Measurements from ENCODE around the gene PLEKHG7. TPM values are rescaled to one million over a fixed set of nuclear protein-coding genes. Genes with fewer than 3 reads are reported as not detected.
"Not testable (repeated sequence)": the region's sequence is repeated elsewhere in the genome, so short reads cannot be mapped to it uniquely, and the experiment has no call there.

PLEKHG7 gene
- total RNA-seq, 2 experiments from 2014 or later = not detected

- ChIA-PET CTCF (no interaction called here), POLR2A (no interaction called here)
- intact Hi-C loops (cut with DNase I, micrococcal nuclease) = no loop called here
- Mint-ChIP-seq H3K36me3 (ENCODE audit: low read depth) (no peaks in the 10 kb centered on the region), H3K4me3 (no peak overlapping the region), H3K4me1 (peaks cover 6% of the 10 kb centered on the region), H3K27ac (no peak overlapping the region), H3K9me3 (ENCODE audit: low read depth) (no peaks in the 10 kb centered on the region), H3K27me3 (peaks cover 8% of the 10 kb centered on the region)
- ATAC-seq (no peak), DNase-seq (no peak)
These were observed 30.4 kb downstream of the PLEKHG7 start for GRCh38 chr12:92733181-92733580.

GRCh38 chr12:92733661-92734060, 30.9 kb downstream of the PLEKHG7 start:
- POLR2A ChIA-PET = no interaction called here
- peaks cover 8% of the 10 kb centered on the region for H3K27me3 Mint-ChIP-seq
- CTCF ChIA-PET = no interaction called here

GRCh38 chr12:92735131-92735721, 32.4 kb downstream of the PLEKHG7 start:
- Mint-ChIP-seq H3K9me3 (ENCODE audit: low read depth) (no peaks in the 10 kb centered on the region), H3K27ac (no peak overlapping the region), H3K27me3 (peaks cover 8% of the 10 kb centered on the region), H3K36me3 (ENCODE audit: low read depth) (no peaks in the 10 kb centered on the region), H3K4me3 (no peak overlapping the region), H3K4me1 (peaks cover 6% of the 10 kb centered on the region)
- CTCF ChIA-PET = no interaction called here
- ATAC-seq = peak; percentile 64
- POLR2A ChIA-PET = no interaction called here
- intact Hi-C loops (cut with DNase I, micrococcal nuclease) = no loop called here
- DNase-seq = peak; percentile 18

More at GRCh38 chr12:92733661-92734060, 30.9 kb downstream of the PLEKHG7 start:
- Mint-ChIP-seq H3K4me3 (no peak overlapping the region), H3K27ac (no peak overlapping the region), H3K4me1 (peaks cover 6% of the 10 kb centered on the region), H3K36me3 (ENCODE audit: low read depth) (no peaks in the 10 kb centered on the region), H3K9me3 (ENCODE audit: low read depth) (no peaks in the 10 kb centered on the region)
- DNase-seq (no peak), ATAC-seq (no peak)
- intact Hi-C loops (cut with DNase I, micrococcal nuclease) = no loop called here

- intact Hi-C loops (cut with DNase I, micrococcal nuclease) = no loop called here
- no peak overlapping the region for H3K27ac Mint-ChIP-seq
These were observed 33.8 kb downstream of the PLEKHG7 start for GRCh38 chr12:92736605-92737004.

GRCh38 chr12:92737855-92738850, 35.4 kb downstream of the PLEKHG7 start:
- Mint-ChIP-seq H3K27ac (no peak overlapping the region), H3K36me3 (ENCODE audit: low read depth) (no peaks in the 10 kb centered on the region), H3K27me3 (peaks cover 8% of the 10 kb centered on the region), H3K4me3 (no peak overlapping the region), H3K4me1 (peaks cover 6% of the 10 kb centered on the region), H3K9me3 (ENCODE audit: low read depth) (no peaks in the 10 kb centered on the region)
- ChIA-PET CTCF (interaction anchor here (0.6 kb wide), 1 partner anchor 1094 kb away, joined by 4 read pairs; no protein-coding TSS in a partner anchor), POLR2A (no interaction called here)
- intact Hi-C loops (cut with DNase I, micrococcal nuclease) = no loop called here
- ATAC-seq (no peak), DNase-seq (no peak)

More at GRCh38 chr12:92736605-92737004, 33.8 kb downstream of the PLEKHG7 start:
- Mint-ChIP-seq H3K36me3 (ENCODE audit: low read depth) (no peaks in the 10 kb centered on the region), H3K9me3 (ENCODE audit: low read depth) (no peaks in the 10 kb centered on the region), H3K4me1 (peaks cover 6% of the 10 kb centered on the region), H3K27me3 (peaks cover 8% of the 10 kb centered on the region), H3K4me3 (no peak overlapping the region)
- ATAC-seq = no peak
- ChIA-PET POLR2A (no interaction called here), CTCF (no interaction called here)
- no peak for DNase-seq

- CTCF ChIA-PET = interaction anchor here (0.6 kb wide), 2 partner anchors 1093 to 1357 kb away, joined by 3 to 4 read pairs; no protein-coding TSS in a partner anchor
- peaks cover 6% of the 10 kb centered on the region for H3K4me1 Mint-ChIP-seq
- peaks cover 8% of the 10 kb centered on the region for H3K27me3 Mint-ChIP-seq
- ATAC-seq (no peak), DNase-seq (no peak)
- H3K4me3 Mint-ChIP-seq = no peak overlapping the region
- H3K36me3 Mint-ChIP-seq (ENCODE audit: low read depth) = no peaks in the 10 kb centered on the region
- intact Hi-C loops (cut with DNase I, micrococcal nuclease) = no loop called here
- POLR2A ChIA-PET = no interaction called here
- H3K27ac Mint-ChIP-seq = no peak overlapping the region
- no peaks in the 10 kb centered on the region for H3K9me3 Mint-ChIP-seq (ENCODE audit: low read depth)
These were observed 36.3 kb downstream of the PLEKHG7 start for GRCh38 chr12:92739113-92739512.

- Mint-ChIP-seq H3K4me1 (peaks cover 6% of the 10 kb centered on the region), H3K36me3 (ENCODE audit: low read depth) (no peaks in the 10 kb centered on the region), H3K27me3 (peaks cover 3% of the 10 kb centered on the region), H3K4me3 (no peak overlapping the region), H3K27ac (no peak overlapping the region), H3K9me3 (ENCODE audit: low read depth) (no peaks in the 10 kb centered on the region)
- DNase-seq (no peak), ATAC-seq (no peak)
- ChIA-PET CTCF (no interaction called here), POLR2A (no interaction called here)
- intact Hi-C loops (cut with DNase I, micrococcal nuclease) = no loop called here
These were observed 37.6 kb downstream of the PLEKHG7 start for GRCh38 chr12:92740411-92740810.

- DNase-seq (no peak), ATAC-seq (no peak)
- Mint-ChIP-seq H3K27me3 (peaks cover 3% of the 10 kb centered on the region), H3K9me3 (ENCODE audit: low read depth) (no peaks in the 10 kb centered on the region), H3K27ac (no peak overlapping the region), H3K36me3 (ENCODE audit: low read depth) (no peaks in the 10 kb centered on the region), H3K4me1 (peaks cover 5% of the 10 kb centered on the region), H3K4me3 (no peak overlapping the region)
- ChIA-PET POLR2A (no interaction called here), CTCF (interaction anchor here (0.9 to 1.0 kb wide), 2 partner anchors 14 to 18 kb away, joined by 3 to 4 read pairs; no protein-coding TSS in a partner anchor)
- intact Hi-C loops (cut with DNase I, micrococcal nuclease) = no loop called here
These were observed 40.2 kb downstream of the PLEKHG7 start for GRCh38 chr12:92743026-92743425.

GRCh38 chr12:92745856-92746550, 43.2 kb downstream of the PLEKHG7 start:
- ChIA-PET POLR2A (no interaction called here), CTCF (interaction anchor here (0.6 kb wide), 1 partner anchor 582 kb away, joined by 3 read pairs; no protein-coding TSS in a partner anchor)
- DNase-seq (no peak), ATAC-seq (no peak)
- no peak overlapping the region for H3K27ac Mint-ChIP-seq
- peaks cover 5% of the 10 kb centered on the region for H3K4me1 Mint-ChIP-seq
- intact Hi-C loops (cut with DNase I, micrococcal nuclease) = no loop called here
- H3K36me3 Mint-ChIP-seq (ENCODE audit: low read depth) = no peaks in the 10 kb centered on the region
- H3K9me3 Mint-ChIP-seq (ENCODE audit: low read depth) = no peaks in the 10 kb centered on the region
- H3K4me3 Mint-ChIP-seq = no peak overlapping the region
- peaks cover 3% of the 10 kb centered on the region for H3K27me3 Mint-ChIP-seq

- ChIA-PET CTCF (no interaction called here), POLR2A (no interaction called here)
- intact Hi-C loops (cut with DNase I, micrococcal nuclease) = no loop called here
- Mint-ChIP-seq H3K27ac (no peak overlapping the region), H3K36me3 (ENCODE audit: low read depth) (no peaks in the 10 kb centered on the region), H3K4me1 (peaks cover 5% of the 10 kb centered on the region), H3K9me3 (ENCODE audit: low read depth) (no peaks in the 10 kb centered on the region), H3K27me3 (peaks cover 3% of the 10 kb centered on the region), H3K4me3 (no peak overlapping the region)
- DNase-seq = no peak
- ATAC-seq = no peak
These were observed 44.4 kb downstream of the PLEKHG7 start for GRCh38 chr12:92747151-92747550.

- intact Hi-C loops (cut with DNase I, micrococcal nuclease); H3K36me3 Mint-ChIP-seq (ENCODE audit: low read depth): not testable (repeated sequence)
These were observed 46.9 kb downstream of the PLEKHG7 start for GRCh38 chr12:92749691-92750090.

More at GRCh38 chr12:92749691-92750090, 46.9 kb downstream of the PLEKHG7 start:
- H3K27ac Mint-ChIP-seq; ATAC-seq; POLR2A ChIA-PET; H3K4me1 Mint-ChIP-seq; H3K4me3 Mint-ChIP-seq; H3K27me3 Mint-ChIP-seq; H3K9me3 Mint-ChIP-seq (ENCODE audit: low read depth); DNase-seq; CTCF ChIA-PET: not testable (repeated sequence)

Data from activated CD4-positive, alpha-beta T cell treated with anti-CD3 and anti-CD28 coated beads for 36 hours (primary cell).